BLaER1 (cell line): ENCODE measurements around the gene UGT1A5.
"Not testable (repeated sequence)": the region's sequence is repeated elsewhere in the genome, so short reads cannot be mapped to it uniquely, and the experiment has no call there.

Source experiments
- H3K27ac ChIP-seq: shearing (Covaris generic); formaldehyde crosslinking; 2 replicates; pipeline ENCODE4 v1.8.1; 2022
- H3K27me3 ChIP-seq: shearing (Covaris generic); formaldehyde crosslinking; 2 replicates; pipeline ENCODE4 v1.8.1; 2022
- H3K36me3 ChIP-seq: shearing (Covaris generic); formaldehyde crosslinking; 2 replicates; pipeline ENCODE4 v1.8.1; 2022
- H3K4me1 ChIP-seq: shearing (Covaris generic); formaldehyde crosslinking; 2 replicates; pipeline ENCODE4 v1.8.1; 2022
- H3K4me2 ChIP-seq: shearing (Covaris generic); formaldehyde crosslinking; 2 replicates; pipeline ENCODE4 v1.8.1; 2022
- H3K4me3 ChIP-seq: shearing (Covaris generic); formaldehyde crosslinking; 2 replicates; pipeline ENCODE4 v1.8.1; 2022
- H3K9ac ChIP-seq: shearing (Covaris generic); formaldehyde crosslinking; 2 replicates; pipeline ENCODE4 v1.8.1; 2022
- H3K9me3 ChIP-seq: shearing (Covaris generic); formaldehyde crosslinking; 2 replicates; pipeline ENCODE4 v1.8.1; 2022
- H4K20me1 ChIP-seq: shearing (Covaris generic); formaldehyde crosslinking; 2 replicates; pipeline ENCODE4 v1.8.1; 2022
- Cebpa-rat ChIP-seq: shearing (Covaris generic); IDR thresholded peaks from 2 replicates; pipeline ENCODE4 v1.8.1; 2022

The UGT1A5 gene

DNA sequence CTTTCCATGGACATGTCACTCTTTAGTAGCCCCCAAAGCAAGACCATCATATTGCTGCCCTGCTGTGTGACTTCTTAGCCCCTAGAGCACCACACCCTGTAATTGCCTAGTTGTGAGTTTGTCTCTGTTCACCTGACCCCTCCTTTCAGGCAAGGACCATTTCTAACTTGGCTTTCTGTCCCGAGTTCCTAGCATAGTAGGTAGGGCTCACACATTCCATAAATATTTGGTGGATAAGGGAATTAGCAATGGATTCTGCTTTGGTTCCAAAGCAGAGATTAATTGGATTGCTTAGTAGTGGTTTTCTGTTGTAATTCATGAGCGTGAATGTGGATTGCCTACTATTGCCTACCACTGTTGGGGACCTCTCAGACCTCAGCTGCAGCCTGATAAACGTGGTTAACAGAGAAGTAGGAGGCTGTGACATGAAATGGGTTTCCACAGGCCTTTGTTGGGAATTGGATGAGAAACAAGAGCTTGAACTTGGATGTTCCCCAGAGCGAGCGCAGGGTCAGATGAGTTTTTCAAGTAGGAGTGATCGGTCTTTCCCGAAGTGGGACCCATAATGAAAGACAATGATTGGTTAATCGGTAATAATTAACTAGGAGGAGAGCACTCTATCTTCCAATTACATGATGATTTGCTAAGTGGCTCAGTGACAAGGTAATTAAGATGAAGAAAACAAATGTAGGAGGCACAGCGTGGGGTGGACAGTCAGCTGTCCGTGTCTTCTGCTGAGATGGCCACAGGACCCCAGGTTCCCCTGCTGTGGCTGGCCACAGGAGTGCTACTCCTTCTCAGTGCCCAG is 34.0 kb downstream of the UGT1A5 start:
- Histone ChIP-seq H4K20me1 (no peaks in the 10 kb centered on the region), H3K4me2 (no peak overlapping the region), H3K27me3 (no peaks in the 10 kb centered on the region), H3K4me1 (no peaks in the 10 kb centered on the region), H3K9ac (no peak overlapping the region), H3K4me3 (no peak overlapping the region), H3K9me3 (peaks cover 25% of the 10 kb centered on the region), H3K36me3 (no peaks in the 10 kb centered on the region), H3K27ac (no peak overlapping the region)
- no peak for TF ChIP-seq Cebpa-rat

DNA sequence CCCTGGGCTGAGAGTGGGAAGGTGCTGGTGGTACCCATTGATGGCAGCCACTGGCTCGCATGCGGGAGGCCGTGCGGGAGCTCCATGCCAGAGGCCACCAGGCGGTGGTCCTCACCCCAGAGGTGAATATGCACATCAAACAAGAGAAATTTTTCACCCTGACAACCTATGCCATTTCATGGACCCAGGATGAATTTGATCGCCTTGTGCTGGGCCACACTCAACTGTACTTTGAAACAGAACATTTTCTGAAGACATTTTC is 34.5 kb downstream of the UGT1A5 start:
- H3K27ac ChIP-seq: no peak overlapping the region
- no peak overlapping the region for H3K9ac ChIP-seq
- no peaks in the 10 kb centered on the region for H3K36me3 ChIP-seq
- H3K4me2 ChIP-seq: no peak overlapping the region
- no peaks in the 10 kb centered on the region for H3K27me3 ChIP-seq
- TF ChIP-seq Cebpa-rat: no peak
- H4K20me1 ChIP-seq: no peaks in the 10 kb centered on the region
- H3K4me3 ChIP-seq: no peak overlapping the region
- H3K9me3 ChIP-seq: peaks cover 30% of the 10 kb centered on the region
- H3K4me1 ChIP-seq: no peaks in the 10 kb centered on the region

DNA sequence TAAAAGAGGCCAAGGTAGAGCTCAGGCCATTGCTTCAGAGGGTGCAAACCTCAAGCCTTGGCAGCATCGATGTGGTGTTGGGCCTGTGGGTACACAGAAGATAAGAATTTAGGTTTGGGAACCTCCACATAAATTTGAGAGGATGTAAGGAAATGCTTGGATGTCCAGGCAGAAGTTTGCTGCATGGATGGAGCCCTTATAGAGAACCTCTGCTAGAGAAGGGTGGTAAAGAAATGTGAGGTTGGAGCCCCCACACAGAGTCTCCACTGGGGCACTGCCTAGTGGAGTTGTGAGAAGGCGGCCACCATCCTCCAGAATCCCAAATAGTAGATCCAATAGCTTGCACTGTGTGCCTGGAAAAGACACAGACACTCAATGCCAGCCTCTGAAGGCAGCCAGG is 38.0 kb downstream of the UGT1A5 start:
- not testable (repeated sequence) for H3K4me2 ChIP-seq, H3K4me1 ChIP-seq, H3K27ac ChIP-seq, H3K27me3 ChIP-seq, H3K4me3 ChIP-seq, H3K9ac ChIP-seq, H3K36me3 ChIP-seq, H4K20me1 ChIP-seq
- H3K9me3 ChIP-seq: peaks cover 44% of the 10 kb centered on the region

- not testable (repeated sequence) for H3K4me2 ChIP-seq, H3K4me3 ChIP-seq, H3K36me3 ChIP-seq, H3K27ac ChIP-seq, H3K9ac ChIP-seq, H3K27me3 ChIP-seq, H4K20me1 ChIP-seq, H3K4me1 ChIP-seq
- peaks cover 44% of the 10 kb centered on the region for H3K9me3 ChIP-seq
Observed at GRCh38 chr2:233751212-233752009, 38.7 kb downstream of the UGT1A5 start.

GRCh38 chr2:233754872-233755611 is 42.3 kb downstream of the UGT1A5 start:
- no peak overlapping the region for H3K27ac ChIP-seq
- no peaks in the 10 kb centered on the region for H4K20me1 ChIP-seq
- no peak overlapping the region for H3K9ac ChIP-seq
- H3K9me3 ChIP-seq: peaks cover 35% of the 10 kb centered on the region
- no peaks in the 10 kb centered on the region for H3K27me3 ChIP-seq
- H3K36me3 ChIP-seq: no peaks in the 10 kb centered on the region
- no peak overlapping the region for H3K4me3 ChIP-seq
- no peak overlapping the region for H3K4me2 ChIP-seq
- no peaks in the 10 kb centered on the region for H3K4me1 ChIP-seq
- TF ChIP-seq Cebpa-rat: no peak

DNA sequence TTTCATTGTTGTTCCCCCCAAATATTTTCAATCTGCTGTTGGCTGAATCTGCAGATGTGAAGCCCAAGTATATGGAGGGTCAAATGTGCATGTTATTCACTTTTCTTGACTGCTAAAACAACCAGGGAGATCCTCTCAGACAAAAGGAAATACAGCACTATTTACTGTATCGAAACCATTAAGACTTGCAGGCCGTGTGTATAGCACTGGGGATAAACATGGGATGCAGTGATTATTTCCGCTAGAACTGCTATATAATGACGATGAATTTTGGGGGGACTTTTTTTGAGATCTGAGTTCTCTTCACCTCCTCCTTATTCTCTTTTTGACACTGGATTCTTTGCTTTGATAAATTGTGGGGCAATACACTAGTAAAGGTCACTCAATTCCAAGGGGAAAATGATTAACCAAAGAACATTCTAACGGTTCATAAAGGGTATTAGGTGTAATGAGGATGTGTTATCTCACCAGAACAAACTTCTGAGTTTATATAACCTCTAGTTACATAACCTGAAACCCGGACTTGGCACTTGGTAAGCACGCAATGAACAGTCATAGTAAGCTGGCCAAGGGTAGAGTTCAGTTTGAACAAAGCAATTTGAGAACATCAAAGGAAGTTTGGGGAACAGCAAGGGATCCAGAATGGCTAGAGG is 43.8 kb downstream of the UGT1A5 start:
- no peak for TF ChIP-seq Cebpa-rat
- Histone ChIP-seq H3K9me3 (peaks cover 20% of the 10 kb centered on the region), H3K4me2 (no peak overlapping the region), H3K27me3 (no peaks in the 10 kb centered on the region), H3K27ac (no peak overlapping the region), H3K4me3 (no peak overlapping the region), H4K20me1 (no peaks in the 10 kb centered on the region), H3K9ac (no peak overlapping the region), H3K4me1 (no peaks in the 10 kb centered on the region), H3K36me3 (no peaks in the 10 kb centered on the region)

- H3K36me3 ChIP-seq: no peaks in the 10 kb centered on the region
- H3K4me1 ChIP-seq: no peaks in the 10 kb centered on the region
- no peaks in the 10 kb centered on the region for H3K27me3 ChIP-seq
- H3K27ac ChIP-seq: no peak overlapping the region
- TF ChIP-seq Cebpa-rat: no peak
- no peak overlapping the region for H3K4me2 ChIP-seq
- no peaks in the 10 kb centered on the region for H4K20me1 ChIP-seq
- H3K9ac ChIP-seq: no peak overlapping the region
- no peak overlapping the region for H3K4me3 ChIP-seq
- peaks cover 6% of the 10 kb centered on the region for H3K9me3 ChIP-seq
Observed at GRCh38 chr2:233758141-233758540, 45.4 kb downstream of the UGT1A5 start.

- TF ChIP-seq Cebpa-rat: no peak
- H3K4me1 ChIP-seq: no peaks in the 10 kb centered on the region
- no peak overlapping the region for H3K4me2 ChIP-seq
- H3K9me3 ChIP-seq: peaks cover 5% of the 10 kb centered on the region; the same call in 1 of the 2 replicates
- H3K4me3 ChIP-seq: no peak overlapping the region
- H3K27ac ChIP-seq: no peak overlapping the region
- no peaks in the 10 kb centered on the region for H3K36me3 ChIP-seq
- H3K27me3 ChIP-seq: no peaks in the 10 kb centered on the region
- H4K20me1 ChIP-seq: no peaks in the 10 kb centered on the region
- no peak overlapping the region for H3K9ac ChIP-seq
Observed at GRCh38 chr2:233758849-233759248, 46.1 kb downstream of the UGT1A5 start.

DNA sequence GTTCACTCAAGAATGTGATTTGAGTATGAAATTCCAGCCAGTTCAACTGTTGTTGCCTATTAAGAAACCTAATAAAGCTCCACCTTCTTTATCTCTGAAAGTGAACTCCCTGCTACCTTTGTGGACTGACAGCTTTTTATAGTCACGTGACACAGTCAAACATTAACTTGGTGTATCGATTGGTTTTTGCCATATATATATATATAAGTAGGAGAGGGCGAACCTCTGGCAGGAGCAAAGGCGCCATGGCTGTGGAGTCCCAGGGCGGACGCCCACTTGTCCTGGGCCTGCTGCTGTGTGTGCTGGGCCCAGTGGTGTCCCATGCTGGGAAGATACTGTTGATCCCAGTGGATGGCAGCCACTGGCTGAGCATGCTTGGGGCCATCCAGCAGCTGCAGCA is 47.3 kb downstream of the UGT1A5 start, which contains the start of gene UGT1A1:
UGT1A1 (plus strand) TSS at position 228 of the 400 bp plus-strand sequence; CDS start at position 246, 18 bp downstream.
- Histone ChIP-seq H3K9me3 (peaks cover 2% of the 10 kb centered on the region; the same call in 1 of the 2 replicates), H3K4me1 (no peaks in the 10 kb centered on the region), H4K20me1 (no peaks in the 10 kb centered on the region), H3K4me3 (no peak within 1 kb of the TSS), H3K4me2 (no peak within 1 kb of the TSS), H3K9ac (no peak within 1 kb of the TSS), H3K27ac (no peak within 1 kb of the TSS), H3K27me3 (no peaks in the 10 kb centered on the region), H3K36me3 (no peaks in the 10 kb centered on the region)
- TF ChIP-seq Cebpa-rat: no peak
